H9 (cell line): ENCODE measurements around the gene AHDC1. TPM values are rescaled to one million over a fixed set of nuclear protein-coding genes. Genes with fewer than 3 reads are reported as not detected.

Experiments used
- DNase-seq: peaks from one replicate; pipeline ENCODE4 v3.0.0-alpha.2; 2017
- H2AFZ ChIP-seq: one replicate; pipeline ENCODE4 v1.6.1; 2013; ENCODE audit warnings: mild to moderate bottlenecking, low read length, control low read depth, moderate library complexity
- H2AK5ac ChIP-seq: 2 replicates; pipeline ENCODE4 v1.6.1; 2013; ENCODE audit warnings: low read length, control low read depth, mixed read lengths; ENCODE audit not compliant: insufficient read length
- H2BK120ac ChIP-seq: one replicate; pipeline ENCODE4 v1.6.1; 2013; ENCODE audit warnings: low read depth, mild to moderate bottlenecking, low read length, control low read depth, inconsistent platforms; ENCODE audit not compliant: poor library complexity, severe bottlenecking
- H2BK12ac ChIP-seq: 2 replicates; pipeline ENCODE4 v1.6.1; 2013; ENCODE audit warnings: low read length, control low read depth, mixed read lengths, low read depth; ENCODE audit not compliant: insufficient read length
- H2BK15ac ChIP-seq: 2 replicates; pipeline ENCODE4 v1.6.1; 2013; ENCODE audit warnings: low read depth, low read length, control low read depth
- H2BK20ac ChIP-seq: one replicate; pipeline ENCODE4 v1.6.1; 2013; ENCODE audit warnings: low read depth, mild to moderate bottlenecking, low read length, control low read depth, inconsistent platforms; ENCODE audit not compliant: poor library complexity, severe bottlenecking
- H2BK5ac ChIP-seq: 2 replicates; pipeline ENCODE4 v1.6.1; 2013; ENCODE audit warnings: low read length, control low read depth, mixed read lengths; ENCODE audit not compliant: insufficient read length
- H3K14ac ChIP-seq: 2 replicates; pipeline ENCODE4 v1.6.1; 2013; ENCODE audit warnings: low read length, control low read depth; ENCODE audit not compliant: insufficient read depth
- H3K18ac ChIP-seq: 2 replicates; pipeline ENCODE4 v1.6.1; 2013; ENCODE audit warnings: low read depth, mild to moderate bottlenecking, mixed read lengths, low read length, control low read depth; ENCODE audit not compliant: insufficient read length
- H3K23ac ChIP-seq: 2 replicates; pipeline ENCODE4 v1.6.1; 2013; ENCODE audit warnings: low read length, control low read depth, mixed read lengths, low read depth; ENCODE audit not compliant: insufficient read length
- H3K23me2 ChIP-seq: 2 replicates; pipeline ENCODE4 v1.6.1; 2013; ENCODE audit warnings: low read depth, mild to moderate bottlenecking, mixed read lengths, low read length, control low read depth; ENCODE audit not compliant: insufficient read length, poor library complexity, severe bottlenecking
- H3K27ac ChIP-seq: 2 replicates; pipeline ENCODE4 v1.5.1; 2013; ENCODE audit warnings: low read length, control low read depth, mixed read lengths, low read depth; ENCODE audit not compliant: insufficient read length
- H3K27me3 ChIP-seq: 2 replicates; pipeline ENCODE4 v1.6.1; 2013; ENCODE audit warnings: low read length, control low read depth, inconsistent platforms; ENCODE audit not compliant: insufficient read depth
- H3K4ac ChIP-seq: 2 replicates; pipeline ENCODE4 v1.6.1; 2013; ENCODE audit warnings: low read depth, mild to moderate bottlenecking, control low read depth, inconsistent platforms, low read length, moderate library complexity
- H3K4me1 ChIP-seq: 2 replicates; pipeline ENCODE4 v1.6.1; 2013; ENCODE audit warnings: low read length, control low read depth, inconsistent platforms; ENCODE audit not compliant: insufficient read depth
- H3K4me2 ChIP-seq: 2 replicates; pipeline ENCODE4 v1.6.1; 2013; ENCODE audit warnings: low read length, control low read depth, mixed read lengths; ENCODE audit not compliant: insufficient read length, insufficient read depth
- H3K56ac ChIP-seq: 2 replicates; pipeline ENCODE4 v1.6.1; 2013; ENCODE audit warnings: low read depth, mild to moderate bottlenecking, mixed read lengths, low read length, control low read depth; ENCODE audit not compliant: insufficient read length
- H3K79me1 ChIP-seq: 2 replicates; pipeline ENCODE4 v1.6.1; 2013; ENCODE audit warnings: low read depth, mild to moderate bottlenecking, moderate library complexity, low read length, control low read depth, inconsistent platforms; ENCODE audit not compliant: insufficient read depth, poor library complexity, severe bottlenecking
- H3K79me2 ChIP-seq: 2 replicates; pipeline ENCODE4 v1.6.1; 2013; ENCODE audit warnings: low read length, control low read depth, inconsistent platforms; ENCODE audit not compliant: insufficient read depth
- H3K9ac ChIP-seq: 2 replicates; pipeline ENCODE4 v1.6.1; 2013; ENCODE audit warnings: low read length, control low read depth, mixed read lengths; ENCODE audit not compliant: insufficient read length; ENCODE audit errors: extremely low read depth
- H3K9me3 ChIP-seq: one replicate; pipeline ENCODE4 v1.6.1; 2013; ENCODE audit warnings: low read depth, low read length, inconsistent platforms; ENCODE audit not compliant: control insufficient read depth
- H3T11ph ChIP-seq: one replicate; pipeline ENCODE4 v1.6.1; 2013; ENCODE audit warnings: mild to moderate bottlenecking, low read length, control low read depth, inconsistent platforms
- H4K20me1 ChIP-seq: one replicate; pipeline ENCODE4 v1.6.1; 2013; ENCODE audit not compliant: control insufficient read depth, insufficient read length, insufficient read depth
- H4K5ac ChIP-seq: 2 replicates; pipeline ENCODE4 v1.6.1; 2013; ENCODE audit warnings: low read depth, mild to moderate bottlenecking, mixed read lengths, low read length, control low read depth; ENCODE audit not compliant: insufficient read length
- H4K8ac ChIP-seq: replicated peaks from 2 replicates; pipeline ENCODE4 v1.6.1; 2013; ENCODE audit warnings: low read length, control low read depth, mixed read lengths, low read depth; ENCODE audit not compliant: insufficient read length
- H4K91ac ChIP-seq: 2 replicates; pipeline ENCODE4 v1.6.1; 2013; ENCODE audit warnings: low read depth, mild to moderate bottlenecking, moderate library complexity, mixed read lengths, low read length, control low read depth; ENCODE audit not compliant: insufficient read length
- H3K27ac Mint-ChIP-seq, 3 experiments: 2 replicates in 2 of 3; 3 replicates in 1 of 3; pipeline ENCODE4 v1.8.0; 2020 to 2021; ENCODE audit warnings: mixed read lengths in 3 of 3, mild to moderate bottlenecking in 1 of 3, moderate library complexity in 1 of 3
- H3K27me3 Mint-ChIP-seq: 2 replicates; pipeline ENCODE4 v1.8.0; 2021; ENCODE audit warnings: low read depth, mild to moderate bottlenecking, moderate library complexity, mixed read lengths
- H3K36me3 Mint-ChIP-seq, 3 experiments: 2 replicates in 2 of 3; 3 replicates in 1 of 3; pipeline ENCODE4 v1.8.0; 2020 to 2021; ENCODE audit warnings: low read depth in 3 of 3, mixed read lengths in 3 of 3; ENCODE audit not compliant: insufficient read depth in 1 of 3
- H3K4me1 Mint-ChIP-seq, 2 experiments: 2 replicates each; pipeline ENCODE4 v1.8.0; 2020; ENCODE audit warnings: mixed read lengths in 2 of 2
- H3K4me3 Mint-ChIP-seq, 2 experiments: 2 replicates in 1 of 2; 3 replicates in 1 of 2; pipeline ENCODE4 v1.8.0; 2020 to 2021; ENCODE audit warnings: mild to moderate bottlenecking in 2 of 2, mixed read lengths in 2 of 2, moderate library complexity in 1 of 2
- H3K9me3 Mint-ChIP-seq, 2 experiments: 2 replicates in 1 of 2; 3 replicates in 1 of 2; pipeline ENCODE4 v1.8.0; 2020; ENCODE audit warnings: mild to moderate bottlenecking in 2 of 2, mixed read lengths in 2 of 2, moderate library complexity in 1 of 2
- WGBS: extraction: QIAGEN DNeasy Blood & Tissue Kit; methylation state at CpG from one replicate; pipeline ENCODE4 v1.1.7; 2013; ENCODE audit warnings: missing lambda C conversion rate, low lambda C conversion rate, mixed read lengths; ENCODE audit not compliant: insufficient read length; ENCODE audit errors: extremely low coverage; 5-methylcytosine and 5-hydroxymethylcytosine counted together
- total RNA-seq: library from RNA; stranded (reverse); gene quantifications from 2 replicates; pipeline ENCODE4 v1.2.1, GENCODE V29; 2021
- TF ChIP-seq, protein P1 (sequence below): fragments of 200-600 bp; sonication (generic); conservative IDR thresholded peaks from 3 replicates; pipeline ENCODE4 v1.8.0; 2021; ENCODE audit warnings: antibody characterized with exemption, mild to moderate bottlenecking

AHDC1 gene
- total RNA-seq, 1 experiment from 2014 or later, result 29.4 TPM

DNA sequence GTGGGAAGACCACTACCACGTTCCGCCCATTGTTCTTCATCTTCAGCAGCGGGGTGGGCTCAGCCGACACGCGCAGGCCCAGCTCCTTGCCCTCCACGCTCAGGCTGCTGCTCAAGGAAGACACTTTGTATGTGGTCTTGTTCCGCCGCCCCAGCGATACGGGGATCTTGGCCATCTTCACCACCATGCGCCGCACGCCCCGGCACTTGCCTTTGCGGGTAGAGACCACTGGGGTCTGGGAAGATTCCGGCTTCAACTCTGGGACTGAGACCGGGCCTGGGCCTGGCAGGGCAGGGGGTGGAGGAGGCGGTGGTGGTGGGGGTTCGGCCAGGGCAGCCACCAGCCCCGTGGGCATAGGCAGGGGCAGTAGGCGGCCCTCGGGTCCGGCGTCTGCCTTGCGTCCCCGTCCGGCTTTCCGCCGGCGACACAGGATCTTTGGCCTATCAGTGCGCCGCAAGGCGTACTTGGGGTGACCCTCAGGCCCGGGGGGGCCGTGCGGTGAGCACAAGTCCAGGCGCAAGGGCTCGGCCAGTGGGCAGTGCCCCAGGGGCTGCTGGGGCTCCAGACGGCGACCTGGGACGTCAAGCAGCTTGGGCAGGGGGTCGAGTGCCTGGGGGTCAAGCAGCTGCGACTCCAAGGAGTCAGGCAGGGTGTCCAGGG, 53.3 kb downstream of the AHDC1 start:
- no peak overlapping the region for H4K91ac ChIP-seq
- no peak overlapping the region for H3K56ac ChIP-seq
- no peak overlapping the region for H3K18ac ChIP-seq
- no peak for DNase-seq
- H4K8ac ChIP-seq, result no peak overlapping the region
- H2AK5ac ChIP-seq, result no peak overlapping the region
- H3K9me3 ChIP-seq, result no peaks in the 10 kb centered on the region
- Mint-ChIP-seq H3K4me1 (peaks cover 0 to 5% of the 10 kb centered on the region in 2 experiments; a peak in 2 of 4 replicates), H3K27ac (no peak overlapping the region; a peak in 1 of 7 replicates), H3K4me3 (no peak overlapping the region), H3K9me3 (no peaks in the 10 kb centered on the region), H3K36me3 (peaks cover 9 to 28% (median 21%) of the 10 kb centered on the region in 3 experiments; a peak in 5 of 7 replicates), H3K27me3 (no peaks in the 10 kb centered on the region)
- H3K23me2 ChIP-seq, result peaks cover 3% of the 10 kb centered on the region
- no peak overlapping the region for H4K5ac ChIP-seq
- no peak overlapping the region for H2BK120ac ChIP-seq
- H3K4ac ChIP-seq, result no peak overlapping the region
- WGBS, result no CpG with 5 or more reads among the region's 44 CpGs
- no peak overlapping the region for H3K9ac ChIP-seq
- H4K20me1 ChIP-seq, result no peaks in the 10 kb centered on the region
- H2BK12ac ChIP-seq, result no peak overlapping the region
- no peak overlapping the region for H2BK5ac ChIP-seq
- TF ChIP-seq, protein P1, sequence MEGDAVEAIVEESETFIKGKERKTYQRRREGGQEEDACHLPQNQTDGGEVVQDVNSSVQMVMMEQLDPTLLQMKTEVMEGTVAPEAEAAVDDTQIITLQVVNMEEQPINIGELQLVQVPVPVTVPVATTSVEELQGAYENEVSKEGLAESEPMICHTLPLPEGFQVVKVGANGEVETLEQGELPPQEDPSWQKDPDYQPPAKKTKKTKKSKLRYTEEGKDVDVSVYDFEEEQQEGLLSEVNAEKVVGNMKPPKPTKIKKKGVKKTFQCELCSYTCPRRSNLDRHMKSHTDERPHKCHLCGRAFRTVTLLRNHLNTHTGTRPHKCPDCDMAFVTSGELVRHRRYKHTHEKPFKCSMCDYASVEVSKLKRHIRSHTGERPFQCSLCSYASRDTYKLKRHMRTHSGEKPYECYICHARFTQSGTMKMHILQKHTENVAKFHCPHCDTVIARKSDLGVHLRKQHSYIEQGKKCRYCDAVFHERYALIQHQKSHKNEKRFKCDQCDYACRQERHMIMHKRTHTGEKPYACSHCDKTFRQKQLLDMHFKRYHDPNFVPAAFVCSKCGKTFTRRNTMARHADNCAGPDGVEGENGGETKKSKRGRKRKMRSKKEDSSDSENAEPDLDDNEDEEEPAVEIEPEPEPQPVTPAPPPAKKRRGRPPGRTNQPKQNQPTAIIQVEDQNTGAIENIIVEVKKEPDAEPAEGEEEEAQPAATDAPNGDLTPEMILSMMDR, result no peak
- H3K4me2 ChIP-seq, result no peak overlapping the region
- no peaks in the 10 kb centered on the region for H3K27me3 ChIP-seq
- no peak overlapping the region for H3K27ac ChIP-seq
- H3K4me1 ChIP-seq, result no peaks in the 10 kb centered on the region
- H2BK20ac ChIP-seq, result no peak overlapping the region
- H3K23ac ChIP-seq, result no peak overlapping the region
- H2BK15ac ChIP-seq, result no peak overlapping the region
- no peak overlapping the region for H3K14ac ChIP-seq
- H3K79me1 ChIP-seq, result no peaks in the 10 kb centered on the region
- no peaks in the 10 kb centered on the region for H3K79me2 ChIP-seq
- H3T11ph ChIP-seq, result no peak overlapping the region
- H2AFZ ChIP-seq, result no peak overlapping the region
